T-helper 17 cell (primary cell): ENCODE measurements around the gene MOGAT2. TPM values are rescaled to one million over a fixed set of nuclear protein-coding genes. Genes with fewer than 3 reads are reported as not detected.

Source experiments
- total RNA-seq, 4 donors: library from RNA in 2 of 4; stranded (reverse) in 2 of 4; gene quantifications; one replicate each; pipeline ENCODE4 v1.2.3 and lab custom pipeline; 2022 to 2026

The MOGAT2 gene
- total RNA-seq, 2 donors from 2014 or later = not detected

Other genes starting within 250 kb of the MOGAT2 start
- 100 to 1,000 TPM in 1 of 2 donors, 10 to 100 TPM in 1; 77.3 to 108 TPM for gene GDPD5, start 191.9 kb upstream of the MOGAT2 start, total RNA-seq
- 1 to 10 TPM; 3.5 to 3.6 TPM for gene SERPINH1, start 155.6 kb upstream of the MOGAT2 start, total RNA-seq
- gene MAP6, start 48.8 kb upstream of the MOGAT2 start, total RNA-seq = under 1 TPM; 0.12 to 0.18 TPM
- 1 to 10 TPM in 1 of 2 donors, under 1 TPM in 1; 0.55 to 1.2 TPM for gene DGAT2, start 50.9 kb downstream of the MOGAT2 start, total RNA-seq
- 10 to 100 TPM; 25.2 to 29.8 TPM for gene UVRAG, start 97.4 kb downstream of the MOGAT2 start, total RNA-seq